GM19395 (cell line): ENCODE results near the gene DNAJC6.
"Not testable (repeated sequence)": the region's sequence is repeated elsewhere in the genome, so short reads cannot be mapped to it uniquely, and the experiment has no call there.

ENCODE experiments used
- ATAC-seq: cut with Tn5 transposase; IDR thresholded peaks from one replicate; pipeline ENCODE4 v1.9.1; 2021; ENCODE audit warnings: mild to moderate bottlenecking, moderate library complexity; ENCODE audit not compliant: unreplicated experiment

The DNAJC6 gene

DNA sequence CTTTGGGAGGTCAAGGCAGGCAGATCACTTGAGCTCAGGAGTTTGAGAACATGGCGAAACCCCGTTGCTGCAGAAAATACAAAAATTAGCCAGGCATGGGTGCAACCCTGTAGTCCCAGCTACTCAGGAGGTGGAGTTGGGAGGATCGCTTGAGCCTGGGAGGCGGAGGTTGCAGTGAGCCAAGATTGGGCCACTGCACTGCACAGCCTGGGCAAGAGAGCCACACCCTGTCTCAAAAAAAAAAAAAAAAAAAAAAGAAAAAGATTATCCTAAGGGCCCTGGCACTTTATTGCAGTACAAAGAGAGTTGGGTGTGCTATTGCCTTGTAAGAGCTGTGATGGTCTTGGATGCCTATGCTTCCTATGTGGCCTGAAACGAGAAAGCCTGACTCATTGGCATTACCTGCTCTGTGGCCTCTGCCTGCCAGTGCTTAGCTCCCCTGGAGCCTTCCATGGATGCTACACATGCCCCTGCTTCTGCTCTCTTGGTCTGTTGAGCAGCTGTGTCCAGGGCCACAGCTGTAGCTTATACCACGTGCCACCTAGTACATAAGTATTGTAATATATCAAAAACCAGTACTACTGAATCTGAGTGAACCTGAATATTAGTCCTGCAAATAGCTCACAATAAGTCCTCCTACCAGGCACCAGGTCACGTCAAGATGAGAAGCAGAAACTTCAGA lies 45.8 kb downstream of the DNAJC6 start:
- ATAC-seq, result no peak

DNA sequence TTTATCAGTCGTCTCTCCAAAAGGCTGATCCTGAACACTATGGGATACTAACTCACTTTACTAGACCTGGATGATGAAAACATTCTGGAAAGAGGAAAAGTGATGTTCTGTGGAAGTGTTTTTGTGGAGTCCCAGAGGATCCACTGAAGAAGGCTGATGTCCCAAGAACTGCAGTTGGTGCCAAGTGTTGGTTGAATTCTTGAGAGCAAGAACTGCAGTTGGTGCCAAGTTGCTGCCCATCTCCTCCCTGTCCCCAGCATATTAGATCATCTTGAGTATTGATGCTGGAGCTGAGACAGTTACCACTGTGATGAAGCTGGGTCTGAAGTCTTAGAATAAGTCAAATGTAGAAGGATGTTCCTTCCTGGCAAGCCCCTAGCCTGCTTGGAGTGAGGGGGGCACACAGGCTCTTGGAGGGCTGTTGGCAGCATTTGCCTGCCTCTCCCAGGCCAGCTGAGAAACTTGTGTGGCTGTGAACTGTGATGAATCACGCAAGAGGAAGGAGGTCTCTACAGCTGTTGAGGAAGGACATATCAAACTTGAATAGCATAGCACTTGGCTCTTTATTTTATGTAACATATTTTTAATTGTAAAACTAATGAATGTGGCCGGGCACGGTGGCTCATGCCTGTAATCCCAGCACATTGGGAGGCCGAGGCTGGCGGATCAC lies 48.1 kb downstream of the DNAJC6 start:
- ATAC-seq, result no peak

DNA sequence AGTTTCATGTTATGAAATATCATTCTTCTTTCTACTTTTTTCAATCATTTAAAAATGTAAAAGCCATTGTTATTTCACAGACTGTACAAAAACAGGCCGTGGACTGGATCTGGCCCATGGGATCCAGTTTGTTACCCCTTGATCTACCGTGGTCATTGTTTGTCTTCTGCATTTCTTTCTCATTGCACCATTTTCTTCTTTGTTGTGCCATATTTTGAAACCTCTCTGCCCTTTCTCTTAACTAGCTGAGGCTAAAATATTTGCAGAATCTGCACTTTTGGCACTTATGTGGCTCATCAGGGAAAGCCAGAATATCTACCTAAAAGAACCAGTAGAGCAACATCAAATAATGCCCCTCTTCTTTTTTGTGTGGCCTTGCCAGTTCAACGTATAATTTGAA lies 50.5 kb downstream of the DNAJC6 start:
- no peak for ATAC-seq

DNA sequence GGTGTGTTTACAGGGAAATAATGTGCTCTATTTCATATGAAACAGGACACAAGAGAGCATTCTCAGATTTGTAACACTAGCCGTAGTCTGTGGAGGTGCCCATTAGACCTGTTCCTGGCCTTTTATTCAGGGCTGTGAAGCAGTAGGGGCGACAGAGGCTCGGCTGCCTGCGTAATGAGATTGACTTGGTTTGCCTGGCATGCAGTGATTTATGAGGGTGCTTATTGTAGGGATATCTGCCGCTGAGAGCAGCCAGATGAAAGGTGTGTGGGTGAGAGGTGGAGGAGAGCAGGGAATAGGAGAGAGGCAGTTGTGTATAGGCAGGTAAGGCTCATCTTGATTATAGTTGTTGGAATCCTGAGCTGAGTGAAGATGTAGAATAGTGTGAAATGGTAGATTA lies 51.3 kb downstream of the DNAJC6 start:
- no peak for ATAC-seq

DNA sequence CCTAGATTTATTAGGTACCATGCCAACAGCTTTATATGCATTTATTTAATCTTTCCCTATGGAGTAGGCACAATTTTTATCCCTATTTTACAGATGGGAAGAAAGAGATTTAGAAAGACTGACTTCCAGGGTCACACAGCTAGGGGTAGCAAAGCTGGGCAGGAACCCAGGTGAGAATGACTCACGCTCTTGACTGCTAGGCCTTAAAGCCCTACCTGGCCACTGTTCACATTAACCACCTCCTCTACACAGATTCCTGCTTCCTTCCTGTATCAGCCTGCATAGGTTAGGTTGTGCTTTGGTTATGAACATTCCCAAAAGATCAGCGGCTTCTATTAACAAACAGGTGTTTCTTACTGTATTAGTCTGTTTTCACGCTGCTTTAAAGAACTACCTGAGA lies 53.2 kb downstream of the DNAJC6 start:
- ATAC-seq, result no peak

DNA sequence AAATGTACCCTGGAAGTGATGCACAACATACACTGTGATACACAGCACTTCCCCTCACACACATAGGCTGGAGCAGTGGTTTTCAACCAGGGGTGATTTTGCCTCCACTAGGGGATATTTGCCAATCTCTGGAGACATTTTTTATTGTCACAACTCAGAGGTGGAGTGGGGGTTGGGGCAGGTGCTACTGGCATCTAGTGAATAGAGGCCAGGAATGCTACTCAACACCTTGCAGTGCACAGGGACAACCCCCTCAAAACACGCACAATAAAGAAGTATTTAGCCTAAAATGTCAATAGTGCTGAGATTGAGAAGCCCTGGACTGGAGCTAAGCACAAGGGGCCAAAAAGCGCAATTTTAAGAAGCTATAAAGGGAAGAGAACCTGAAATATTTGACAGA lies 54.1 kb downstream of the DNAJC6 start:
- no peak for ATAC-seq

DNA sequence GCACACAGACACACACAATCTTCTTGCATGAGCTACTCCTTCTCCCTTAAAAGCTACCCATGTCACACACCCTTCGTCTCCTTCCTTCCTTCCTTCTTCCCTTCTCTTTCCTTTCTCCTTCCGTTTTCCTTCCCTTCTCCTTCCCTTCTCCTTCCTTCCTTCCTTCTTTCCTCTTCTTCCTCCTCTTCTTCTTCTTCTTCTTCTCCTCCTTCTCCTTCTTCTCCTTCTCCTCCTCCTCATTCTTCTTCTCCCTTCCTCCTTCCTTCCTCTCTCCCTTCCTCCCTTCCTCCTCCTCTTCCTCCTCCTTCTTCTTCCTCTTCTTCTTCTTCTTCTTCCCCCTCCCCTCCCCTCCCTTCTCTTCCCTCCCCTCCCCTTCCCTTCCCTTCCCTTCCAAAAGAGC lies 59.1 kb downstream of the DNAJC6 start:
- no peak for ATAC-seq

DNA sequence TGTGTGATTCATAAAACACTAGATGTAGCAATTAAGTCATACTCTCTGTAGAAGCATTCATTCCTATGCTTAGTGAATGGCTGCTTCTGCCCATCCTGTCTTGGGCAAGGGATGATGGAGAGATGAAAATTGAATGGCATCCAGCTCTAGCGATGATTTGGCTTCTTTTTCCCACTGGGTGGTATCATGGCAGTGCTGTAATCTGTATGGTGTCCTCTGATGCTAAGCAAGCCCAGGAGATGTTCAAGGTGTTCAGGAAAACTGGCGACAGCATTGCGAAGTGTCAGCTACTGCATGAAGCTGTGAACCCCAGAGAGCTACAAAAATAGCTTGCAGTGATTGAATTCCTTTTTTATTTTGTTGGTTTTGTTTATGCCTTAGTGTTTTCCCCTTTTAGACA lies 62.2 kb downstream of the DNAJC6 start:
- no peak for ATAC-seq

DNA sequence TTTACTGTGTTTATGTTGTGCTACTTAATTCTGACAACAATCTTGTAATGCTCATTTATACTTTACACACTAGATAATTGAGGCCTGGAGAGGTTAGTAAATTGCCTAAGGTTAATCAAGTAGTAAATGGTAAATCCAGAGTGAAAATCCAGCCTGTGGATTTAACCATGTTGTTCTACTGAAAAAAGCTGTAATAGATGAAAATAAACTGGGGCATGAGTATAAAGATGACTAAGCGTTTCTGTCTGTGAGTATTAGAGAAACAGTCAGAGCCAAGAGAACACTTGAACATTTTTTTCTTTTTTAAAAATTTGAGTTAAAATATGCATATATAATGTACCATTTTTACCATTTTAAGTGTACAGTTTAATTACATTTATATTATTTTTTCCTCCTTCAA lies 63.2 kb downstream of the DNAJC6 start:
- no peak for ATAC-seq

DNA sequence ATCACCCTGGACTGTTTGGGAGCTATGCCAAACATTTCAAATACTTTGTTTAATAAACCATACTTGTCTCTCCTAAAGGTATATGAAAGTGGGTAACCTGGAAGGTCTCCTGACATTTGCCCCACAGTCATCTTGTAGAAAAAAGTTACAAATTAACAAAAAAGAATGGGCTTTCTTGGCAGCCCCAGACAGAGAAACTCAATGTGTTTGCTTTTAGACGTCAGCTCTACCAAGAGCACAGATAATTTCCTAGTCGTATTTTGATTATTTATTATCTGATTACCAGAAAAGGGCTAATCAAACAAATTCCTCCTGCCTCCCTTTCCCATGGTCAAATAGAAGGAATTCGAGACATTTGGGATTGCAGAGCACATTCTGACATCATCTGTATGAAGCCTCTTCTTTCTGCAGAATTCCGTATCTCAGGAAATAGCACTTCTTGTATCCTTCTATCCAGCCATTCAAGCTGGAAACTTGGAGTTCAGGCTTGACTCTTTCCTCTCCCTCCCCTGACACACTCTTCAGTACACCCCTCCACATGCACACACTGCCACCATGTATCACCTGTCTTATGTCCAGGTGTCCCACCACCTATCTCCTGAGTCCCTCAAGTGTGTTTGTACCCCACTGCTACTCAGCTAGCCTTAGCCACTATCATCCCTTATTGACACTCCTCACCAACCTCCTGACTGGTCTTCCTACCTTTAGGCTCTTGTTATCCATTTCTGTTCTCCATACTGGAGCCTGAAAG lies 68.3 kb downstream of the DNAJC6 start:
- ATAC-seq, result no peak

DNA sequence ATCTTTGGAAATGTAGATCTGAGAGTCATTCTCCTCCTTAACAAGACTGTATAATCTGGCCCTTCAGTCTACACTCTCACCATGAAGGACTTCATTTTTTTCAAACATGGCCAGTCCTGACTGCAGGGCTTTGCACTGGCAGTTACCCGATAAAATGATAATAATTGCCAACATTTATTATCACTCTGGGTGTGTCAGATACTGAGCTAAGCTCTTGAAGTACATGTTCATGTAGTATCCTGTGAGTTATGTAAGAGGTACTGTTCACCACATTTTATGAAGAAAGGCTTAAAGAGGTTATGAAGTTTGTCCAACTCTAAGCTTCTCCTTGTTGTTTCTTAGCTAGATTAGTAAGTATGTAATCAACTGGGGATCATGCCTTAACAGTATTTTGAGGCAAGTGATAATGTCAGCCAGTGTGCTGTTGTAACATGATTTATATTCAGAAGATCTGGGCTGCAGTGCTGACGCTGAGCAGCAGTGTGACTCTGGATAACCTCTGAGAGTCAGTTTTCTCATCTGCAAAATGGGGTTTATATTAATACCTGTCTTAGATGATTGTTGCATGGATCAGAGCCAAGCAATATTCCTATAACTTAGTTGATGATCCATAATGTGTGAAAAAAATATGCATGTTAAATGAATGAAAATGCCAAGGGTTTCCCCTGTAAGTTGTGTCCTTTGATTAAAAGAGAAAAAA lies 69.1 kb downstream of the DNAJC6 start:
- ATAC-seq, result no peak

DNA sequence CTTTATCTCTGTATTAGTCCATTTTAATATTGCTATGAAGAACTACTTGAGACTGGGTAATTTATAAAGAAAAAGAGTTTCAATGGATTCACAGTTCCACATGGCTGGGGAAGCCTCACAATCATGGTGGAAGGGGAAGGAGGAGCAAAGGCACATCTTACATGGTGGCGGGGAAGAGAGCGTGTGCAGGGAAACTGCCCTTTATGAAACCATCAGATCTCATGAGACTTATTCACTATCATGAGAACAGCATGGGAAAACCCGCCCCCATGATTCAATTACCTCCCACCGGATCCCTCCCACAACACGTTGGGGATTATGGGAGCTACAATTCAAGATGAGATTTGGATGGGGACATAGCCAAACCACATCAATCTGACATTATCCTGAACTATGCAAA lies 75.1 kb downstream of the DNAJC6 start:
- ATAC-seq, result not testable (repeated sequence)

DNA sequence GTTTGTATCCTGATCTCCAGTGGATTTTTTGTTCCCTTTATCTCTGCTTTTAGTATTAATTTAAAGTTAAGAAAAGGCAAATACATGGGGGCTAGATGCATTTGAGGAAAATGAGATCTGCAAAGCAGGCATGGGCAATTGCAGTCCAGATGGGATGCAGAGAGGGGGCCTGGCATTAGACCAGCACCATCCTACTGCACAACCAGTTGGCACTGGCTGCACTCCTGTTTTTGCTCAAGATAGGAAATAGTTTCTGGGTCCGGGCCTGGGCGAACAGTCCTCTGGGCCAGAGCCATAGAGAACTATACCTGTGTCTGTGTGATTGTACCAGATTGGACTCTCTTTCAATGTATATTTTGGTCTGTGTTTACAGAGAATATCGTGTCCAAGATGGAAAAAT lies 77.1 kb downstream of the DNAJC6 start:
- no peak for ATAC-seq

DNA sequence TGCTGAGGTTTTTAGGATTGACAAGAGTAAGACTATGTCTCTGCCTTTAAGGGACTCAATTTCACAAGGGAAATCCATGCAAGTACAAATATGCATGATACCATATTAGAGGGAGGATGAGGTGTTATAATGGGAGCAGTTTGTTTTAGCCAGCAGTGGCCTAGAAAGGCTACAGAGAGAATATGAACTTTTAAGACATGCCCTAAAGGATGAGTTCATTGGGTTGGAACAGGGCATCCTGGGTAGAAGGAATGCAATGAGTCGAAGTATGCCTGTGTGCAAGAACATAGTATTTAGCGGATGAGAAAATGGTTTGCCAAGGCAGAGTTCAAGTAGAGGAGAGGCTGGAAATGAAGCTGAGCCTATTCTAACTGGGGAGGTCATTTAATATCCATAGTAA lies 78.5 kb downstream of the DNAJC6 start:
- ATAC-seq, result no peak

DNA sequence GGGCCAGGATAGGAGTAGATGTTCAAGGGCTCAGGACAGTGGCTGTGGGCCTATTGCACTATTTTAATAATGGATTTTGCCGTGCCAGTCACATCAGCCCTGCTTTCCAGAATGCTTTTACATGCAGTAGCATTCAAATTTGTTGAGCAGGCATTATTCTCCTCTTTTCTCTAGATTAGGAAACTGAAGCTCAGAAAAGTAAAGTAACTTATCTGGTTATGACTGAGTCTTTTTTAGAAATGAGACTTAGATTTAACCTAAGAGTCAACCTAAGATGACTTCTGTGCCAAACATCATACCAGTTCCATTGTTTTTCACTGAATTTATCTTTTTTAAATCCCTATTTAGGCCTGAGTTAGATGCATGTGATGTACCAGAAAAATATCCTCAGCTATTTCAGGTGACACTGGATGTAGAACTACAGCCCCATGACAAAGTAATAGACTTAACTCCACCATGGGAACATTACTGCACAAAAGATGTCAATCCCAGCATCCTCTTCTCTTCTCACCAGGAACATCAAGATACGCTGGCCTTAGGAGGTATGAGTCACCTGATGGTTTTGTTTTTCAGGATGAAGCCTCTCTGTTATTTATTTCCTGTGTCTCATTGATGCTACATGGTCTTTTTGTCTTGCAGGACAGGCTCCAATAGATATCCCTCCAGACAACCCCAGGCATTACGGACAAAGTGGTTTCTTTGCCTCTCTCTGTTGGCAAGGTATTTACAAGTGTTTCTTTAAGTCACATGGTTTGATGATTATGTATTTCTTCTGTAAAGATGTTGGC lies 79.8 kb downstream of the DNAJC6 start:
- no peak for ATAC-seq

DNA sequence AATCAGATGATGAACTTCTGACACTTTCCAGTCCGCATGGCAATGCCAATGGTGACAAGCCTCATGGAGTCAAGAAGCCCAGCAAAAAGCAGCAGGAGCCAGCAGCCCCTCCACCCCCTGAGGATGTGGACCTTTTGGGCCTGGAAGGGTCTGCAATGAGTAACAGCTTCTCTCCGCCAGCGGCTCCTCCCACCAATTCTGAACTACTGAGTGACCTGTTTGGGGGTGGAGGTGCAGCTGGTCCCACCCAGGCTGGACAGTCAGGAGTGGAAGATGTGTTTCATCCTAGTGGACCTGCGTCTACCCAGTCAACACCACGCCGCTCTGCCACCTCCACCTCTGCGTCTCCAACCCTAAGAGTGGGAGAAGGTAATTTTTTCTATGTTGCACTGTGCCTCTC lies 83.2 kb downstream of the DNAJC6 start:
- ATAC-seq, result no peak

DNA sequence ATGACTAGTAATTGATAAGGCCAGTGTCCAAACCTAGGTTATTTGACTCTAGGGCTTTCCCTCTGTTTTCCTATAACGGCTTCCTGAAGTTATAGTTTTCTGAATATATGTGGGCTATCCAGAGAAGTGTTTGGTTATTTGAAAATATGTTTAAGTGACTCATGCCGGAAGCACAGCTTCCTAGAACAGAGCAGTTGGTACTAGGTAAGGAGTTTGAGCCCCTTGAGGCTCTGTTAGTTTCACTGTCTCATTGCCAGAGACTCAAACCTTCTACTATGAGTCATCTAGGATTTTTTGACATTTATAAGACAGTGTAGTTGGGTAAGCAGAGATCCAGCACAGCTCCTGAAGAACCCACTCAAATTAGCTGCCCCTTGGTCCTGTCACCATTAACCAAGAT lies 84.0 kb downstream of the DNAJC6 start:
- peak; percentile 94 for ATAC-seq

DNA sequence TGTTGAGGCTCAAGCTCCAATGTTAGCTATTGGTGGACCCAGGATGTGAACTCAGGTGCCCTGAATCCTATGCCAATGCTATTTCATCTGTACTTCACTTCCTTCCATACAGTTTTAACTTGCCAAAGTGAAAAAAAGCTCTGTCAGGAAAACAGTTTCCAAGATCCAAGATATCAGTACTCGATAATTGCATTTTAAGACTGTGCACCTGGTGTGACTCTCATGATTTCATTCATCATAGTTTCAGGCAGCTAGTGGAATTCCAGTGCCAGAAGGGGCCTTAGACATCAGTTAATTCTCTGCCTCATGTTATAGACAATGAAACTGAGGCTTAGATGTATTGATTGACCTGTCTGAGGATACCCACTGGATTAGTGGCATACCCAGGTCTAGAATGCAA lies 84.6 kb downstream of the DNAJC6 start:
- no peak for ATAC-seq

DNA sequence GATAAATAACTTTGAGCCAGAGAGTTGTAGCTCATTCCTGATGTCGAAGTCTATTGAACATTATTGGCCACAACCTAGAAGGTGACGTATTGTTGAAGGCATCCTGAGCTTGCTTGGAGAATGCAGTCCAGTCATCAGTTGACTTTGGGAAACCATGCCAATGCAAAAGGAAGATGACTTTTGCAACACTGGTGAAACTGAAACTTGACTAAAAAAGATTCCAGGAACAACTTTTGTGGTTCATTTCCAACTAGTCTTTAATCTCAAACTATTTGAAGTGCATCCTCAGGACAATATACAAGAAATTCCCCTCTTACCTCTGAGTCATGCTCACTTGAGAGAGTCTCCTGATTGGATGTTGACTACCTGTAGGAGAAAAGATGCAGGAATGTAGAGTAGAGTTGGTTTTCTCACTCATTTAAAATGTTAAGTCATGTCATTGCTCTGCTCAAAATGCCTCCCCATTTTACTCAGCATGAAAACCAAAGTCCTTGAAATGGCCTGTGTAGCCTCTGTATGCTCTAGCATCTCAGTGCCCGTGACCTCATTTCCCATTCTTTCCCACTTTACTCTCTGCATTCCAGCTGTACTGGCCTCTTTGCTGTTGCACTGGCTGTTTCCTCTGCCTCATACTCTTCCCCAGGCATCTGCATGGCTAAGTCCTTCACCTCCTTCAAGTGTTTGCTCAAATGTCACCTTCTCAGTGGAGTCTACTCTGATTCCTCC lies 86.7 kb downstream of the DNAJC6 start:
- ATAC-seq, result no peak

DNA sequence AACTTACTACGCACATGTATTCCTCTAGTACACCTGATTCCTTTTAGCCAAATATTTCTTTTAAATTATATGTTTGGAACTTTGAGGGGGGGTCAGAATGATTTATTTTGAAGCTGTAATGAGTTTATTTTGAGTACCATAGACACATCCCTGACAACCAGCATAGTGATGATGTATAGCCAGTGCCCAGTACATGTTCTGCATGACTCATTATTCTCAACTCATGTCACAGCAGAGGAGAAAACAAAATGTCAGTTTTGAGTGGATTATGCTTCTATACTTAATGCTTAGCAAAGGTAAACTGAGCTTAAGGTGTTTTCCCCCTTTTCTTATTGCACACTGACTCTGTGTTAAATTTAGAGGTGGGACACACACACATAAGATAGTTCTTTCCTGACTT lies 88.7 kb downstream of the DNAJC6 start:
- ATAC-seq, result no peak
